Activated CD8-positive, alpha-beta T cell treated with anti-CD3 and anti-CD28 coated beads, Interleukin-2, amount 10 ng/mL, durations not matched to agents 7 days and 5 days (primary cell): ENCODE results near the gene COPG1. TPM values are rescaled to one million over a fixed set of nuclear protein-coding genes. Genes with fewer than 3 reads are reported as not detected.
A peak's percentile ranks its signal among the peaks of the same experiment; 100 is the strongest.

ENCODE experiments used
- ATAC-seq: fragments of 150-1000 bp; cut with Tn5 transposase; one replicate; pipeline ENCODE4 v1.10.0; 2021; ENCODE audit warnings: moderate library complexity
- CTCF ChIA-PET: fragments of 350-600 bp; sonication (Branson Sonifier 250); formaldehyde crosslinking; loops from one replicate; lab custom pipeline; 2021; ENCODE audit warnings: antibody characterized with exemption; lab: Charles Lee
- POLR2A ChIA-PET: fragments of 350-600 bp; sonication (Branson Sonifier 250); formaldehyde crosslinking; loops from one replicate; lab custom pipeline; 2021; ENCODE audit warnings: antibody characterized with exemption; lab: Charles Lee
- DNase-seq: peaks from one replicate; pipeline ENCODE4 v3.0.0-alpha.2; 2020
- H3K27ac Mint-ChIP-seq: one replicate; pipeline ENCODE4 v1.8.0; 2021; ENCODE audit warnings: mild to moderate bottlenecking, mixed read lengths
- H3K27me3 Mint-ChIP-seq: one replicate; pipeline ENCODE4 v1.8.0; 2021; ENCODE audit warnings: low read depth, mixed read lengths
- H3K36me3 Mint-ChIP-seq: one replicate; pipeline ENCODE4 v1.8.0; 2021; ENCODE audit warnings: low read depth, mixed read lengths
- H3K4me1 Mint-ChIP-seq: one replicate; pipeline ENCODE4 v1.8.0; 2021; ENCODE audit warnings: low read depth, mixed read lengths
- H3K4me3 Mint-ChIP-seq: one replicate; pipeline ENCODE4 v1.8.0; 2021; ENCODE audit warnings: mild to moderate bottlenecking, mixed read lengths
- H3K9me3 Mint-ChIP-seq: one replicate; pipeline ENCODE4 v1.8.0; 2022; ENCODE audit warnings: mixed read lengths; ENCODE audit not compliant: insufficient read depth
- total RNA-seq, 2 experiments: library from RNA; stranded (reverse); gene quantifications; one replicate each; pipeline ENCODE4 v1.2.3, GENCODE V29; 2021

COPG1 gene
- total RNA-seq, 2 experiments from 2014 or later: 135 to 140 TPM

DNA sequence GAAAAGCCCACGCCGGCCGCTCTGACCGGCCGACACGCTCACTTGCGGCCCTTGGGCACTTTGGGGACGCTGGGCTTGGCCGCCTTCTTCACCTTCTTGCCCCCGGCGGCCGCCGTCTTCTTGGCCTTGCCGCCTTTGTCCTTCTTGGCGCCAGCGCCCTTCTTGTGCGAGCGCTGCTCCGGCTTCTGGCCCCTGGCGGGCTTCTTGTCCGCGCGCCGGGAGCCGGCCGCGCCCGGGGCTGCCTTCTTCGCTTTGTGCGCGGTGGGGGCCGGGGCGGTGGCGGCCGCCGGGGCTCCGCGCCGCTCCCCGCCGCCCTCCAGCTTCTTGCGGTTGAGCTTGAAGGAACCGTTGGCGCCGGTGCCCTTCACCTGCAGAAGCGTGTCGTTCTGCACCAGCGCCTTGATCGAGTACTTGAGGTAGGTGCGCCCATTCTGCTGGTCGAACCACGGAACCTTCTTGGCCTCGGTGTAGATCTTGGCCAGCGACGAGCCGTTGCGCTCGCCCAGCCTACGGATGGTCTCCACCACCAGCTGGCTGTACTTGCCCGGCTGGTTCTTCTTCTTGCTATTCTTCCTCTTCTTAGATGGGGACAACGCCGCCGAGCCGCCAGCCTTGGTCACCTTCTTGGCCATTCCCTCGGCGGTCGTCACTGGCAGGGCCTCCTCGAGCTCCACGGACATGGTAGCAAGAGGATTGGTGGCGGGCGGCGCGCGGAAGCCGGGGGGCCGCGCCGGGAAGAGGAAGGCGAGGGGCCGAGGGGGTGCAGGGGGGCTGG lies 66.0 kb downstream of the COPG1 start:
- H3K9me3 Mint-ChIP-seq: no peaks in the 10 kb centered on the region
- peaks cover 8% of the 10 kb centered on the region for H3K36me3 Mint-ChIP-seq
- ATAC-seq: peak; percentile 5
- H3K4me3 Mint-ChIP-seq: peak overlapping the region; percentile 91
- H3K4me1 Mint-ChIP-seq: peaks cover 34% of the 10 kb centered on the region
- H3K27ac Mint-ChIP-seq: peak overlapping the region; percentile 92
- CTCF ChIA-PET: interaction anchor here (0.9 to 3.5 kb wide), 14 partner anchors 12 to 437 kb away, joined by 3 to 22 read pairs (median 6); partner anchors contain the start of gene HMCES
- POLR2A ChIA-PET: interaction anchor here (0.5 to 4.8 kb wide), 55 partner anchors 8 to 698 kb away, joined by 3 to 50 read pairs (median 6); partner anchors contain the start of genes ACAD9, CNBP, EFCAB12 and HMCES
- H3K27me3 Mint-ChIP-seq: no peaks in the 10 kb centered on the region
- peak; percentile 52 for DNase-seq

DNA sequence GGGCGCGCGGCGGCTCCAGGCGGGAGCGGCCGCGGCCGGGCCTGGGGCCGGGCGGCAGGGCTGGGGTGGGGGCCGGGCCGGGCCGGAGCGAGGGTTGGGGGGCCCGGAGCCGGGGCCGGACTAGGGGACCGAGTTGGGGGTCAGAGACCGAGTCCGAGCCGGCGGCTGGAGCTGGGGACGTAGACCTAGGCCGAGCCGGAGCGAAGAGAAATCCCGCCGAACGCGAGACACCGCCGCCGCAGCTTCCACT lies 66.5 kb downstream of the COPG1 start:
- Mint-ChIP-seq H3K4me3 (peak overlapping the region; percentile 91), H3K27ac (peak overlapping the region; percentile 66), H3K36me3 (peaks cover 8% of the 10 kb centered on the region), H3K4me1 (peaks cover 34% of the 10 kb centered on the region), H3K27me3 (no peaks in the 10 kb centered on the region), H3K9me3 (no peaks in the 10 kb centered on the region)
- ChIA-PET CTCF (interaction anchor here (0.9 to 3.5 kb wide), 16 partner anchors 12 to 438 kb away, joined by 3 to 22 read pairs (median 5); partner anchors contain the start of gene HMCES), POLR2A (interaction anchor here (0.6 to 4.8 kb wide), 64 partner anchors 9 to 698 kb away, joined by 3 to 50 read pairs (median 4); partner anchors contain the start of genes ACAD9, CNBP, EFCAB12 and HMCES)
- no peak for DNase-seq
- ATAC-seq: no peak

DNA sequence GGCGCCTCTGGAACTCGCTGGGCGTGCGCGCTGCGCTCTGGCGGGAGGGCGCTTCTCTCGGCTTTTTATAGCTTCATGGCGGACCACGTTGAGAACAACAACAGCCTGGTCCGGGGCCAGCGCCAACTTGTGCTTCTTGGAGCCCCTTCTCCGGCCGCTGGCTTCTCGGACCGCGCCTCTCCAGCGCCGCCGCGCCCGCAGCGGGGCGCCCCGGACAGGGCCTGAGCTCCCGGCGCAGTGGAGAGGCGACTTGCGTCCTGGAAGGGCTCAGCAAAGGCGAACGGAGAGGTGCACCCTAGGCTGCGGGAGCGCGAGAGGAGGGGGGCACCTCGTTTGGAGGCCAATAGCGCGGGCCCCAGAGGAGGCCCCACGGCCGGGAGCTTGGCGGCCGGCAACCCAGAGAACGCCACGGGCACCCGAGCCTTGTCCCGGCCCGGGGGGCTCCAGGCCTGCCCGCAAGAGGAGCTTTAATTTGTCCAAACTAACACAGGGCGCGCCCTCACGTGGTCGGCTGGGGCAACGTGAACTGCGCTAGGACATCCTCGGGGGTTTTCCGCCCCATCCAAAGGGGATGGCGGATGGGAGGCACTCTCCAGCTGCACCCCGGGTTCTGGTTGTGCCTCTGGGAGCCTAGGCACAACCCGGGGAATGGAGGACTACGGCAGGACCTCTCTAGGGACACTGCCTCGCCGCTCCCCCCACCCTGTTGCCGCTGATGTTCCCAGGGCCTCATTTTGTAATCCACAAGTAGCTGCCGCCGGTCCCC lies 67.0 kb downstream of the COPG1 start:
- Mint-ChIP-seq H3K27ac (peak overlapping the region; percentile 66), H3K4me3 (peak overlapping the region; percentile 91), H3K4me1 (peaks cover 34% of the 10 kb centered on the region), H3K9me3 (no peaks in the 10 kb centered on the region), H3K27me3 (no peaks in the 10 kb centered on the region), H3K36me3 (peaks cover 8% of the 10 kb centered on the region)
- DNase-seq (peak; percentile 92), ATAC-seq (peak; percentile 48)
- POLR2A ChIA-PET: interaction anchor here (0.6 to 4.8 kb wide), 67 partner anchors 9 to 699 kb away, joined by 3 to 50 read pairs (median 4); partner anchors contain the start of genes ACAD9, CNBP, EFCAB12 and HMCES
- CTCF ChIA-PET: interaction anchor here (0.8 to 3.5 kb wide), 19 partner anchors 8 to 438 kb away, joined by 3 to 22 read pairs (median 5); partner anchors contain the start of genes ACAD9 and HMCES

GRCh38 chr3:129317014-129317771 lies 67.8 kb downstream of the COPG1 start:
- Mint-ChIP-seq H3K4me3 (peak overlapping the region; percentile 29), H3K27me3 (no peaks in the 10 kb centered on the region), H3K27ac (no peak overlapping the region), H3K4me1 (peaks cover 28% of the 10 kb centered on the region), H3K9me3 (no peaks in the 10 kb centered on the region), H3K36me3 (peaks cover 8% of the 10 kb centered on the region)
- no peak for DNase-seq
- ATAC-seq: no peak
- CTCF ChIA-PET: interaction anchor here (0.5 to 3.5 kb wide), 11 partner anchors 9 to 438 kb away, joined by 3 to 22 read pairs (median 5); partner anchors contain the start of genes ACAD9 and HMCES
- POLR2A ChIA-PET: interaction anchor here (0.9 to 4.8 kb wide), 37 partner anchors 10 to 575 kb away, joined by 3 to 50 read pairs (median 6); partner anchors contain the start of genes ACAD9, CNBP, EFCAB12 and HMCES

DNA sequence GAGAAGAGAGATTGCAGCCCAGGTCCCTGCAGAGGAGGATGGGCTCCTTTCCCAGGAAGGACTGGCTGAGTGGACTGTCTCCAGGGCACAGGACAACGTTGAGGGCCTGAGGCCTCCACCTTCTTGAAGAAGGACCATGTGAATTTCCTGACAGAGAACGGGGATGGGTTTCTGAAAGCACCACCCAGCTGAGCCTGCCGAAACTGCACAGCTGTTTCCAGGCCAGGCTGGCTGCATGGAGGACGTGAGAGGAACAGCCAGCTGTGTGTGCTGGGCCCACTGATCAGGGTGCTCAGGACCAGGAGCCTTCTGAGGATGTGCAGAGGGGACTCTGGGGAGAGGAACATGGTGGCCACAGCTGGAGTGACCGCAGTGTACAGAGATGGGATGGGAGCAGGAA lies 68.4 kb downstream of the COPG1 start:
- peaks cover 21% of the 10 kb centered on the region for H3K4me1 Mint-ChIP-seq
- no peak overlapping the region for H3K27ac Mint-ChIP-seq
- no peaks in the 10 kb centered on the region for H3K27me3 Mint-ChIP-seq
- CTCF ChIA-PET: interaction anchor here (0.5 to 3.5 kb wide), 3 partner anchors 11 to 347 kb away, joined by 3 to 13 read pairs (median 3); no protein-coding TSS in a partner anchor
- no peak overlapping the region for H3K4me3 Mint-ChIP-seq
- POLR2A ChIA-PET: interaction anchor here (1.3 to 4.8 kb wide), 2 partner anchors 10 to 196 kb away, joined by 3 to 50 read pairs; partner anchors contain the start of gene RAB43
- DNase-seq (no peak), ATAC-seq (no peak)
- no peaks in the 10 kb centered on the region for H3K9me3 Mint-ChIP-seq
- peaks cover 8% of the 10 kb centered on the region for H3K36me3 Mint-ChIP-seq

- no peaks in the 10 kb centered on the region for H3K9me3 Mint-ChIP-seq
- POLR2A ChIA-PET: interaction anchor here (1.3 kb wide), 1 partner anchor 9 kb away, joined by 3 read pairs; no protein-coding TSS in a partner anchor
- CTCF ChIA-PET: interaction anchor here (1.1 to 3.5 kb wide), 2 partner anchors 10 to 348 kb away, joined by 3 to 13 read pairs; no protein-coding TSS in a partner anchor
- no peak for ATAC-seq
- no peaks in the 10 kb centered on the region for H3K27me3 Mint-ChIP-seq
- H3K4me1 Mint-ChIP-seq: peaks cover 11% of the 10 kb centered on the region
- peak overlapping the region; percentile 28 for H3K27ac Mint-ChIP-seq
- H3K4me3 Mint-ChIP-seq: no peak overlapping the region
- H3K36me3 Mint-ChIP-seq: peaks cover 5% of the 10 kb centered on the region
- no peak for DNase-seq
Measured at GRCh38 chr3:129318921-129319320, 69.5 kb downstream of the COPG1 start.

GRCh38 chr3:129320261-129320660 lies 70.9 kb downstream of the COPG1 start:
- ChIA-PET CTCF (no interaction called here), POLR2A (no interaction called here)
- ATAC-seq: no peak
- Mint-ChIP-seq H3K4me3 (no peak overlapping the region), H3K27me3 (no peaks in the 10 kb centered on the region), H3K36me3 (peaks cover 3% of the 10 kb centered on the region), H3K27ac (no peak overlapping the region), H3K4me1 (peaks cover 3% of the 10 kb centered on the region), H3K9me3 (no peaks in the 10 kb centered on the region)
- no peak for DNase-seq

GRCh38 chr3:129320825-129321487 lies 71.5 kb downstream of the COPG1 start:
- DNase-seq (no peak), ATAC-seq (no peak)
- H3K9me3 Mint-ChIP-seq: no peaks in the 10 kb centered on the region
- H3K4me1 Mint-ChIP-seq: peaks cover 3% of the 10 kb centered on the region
- ChIA-PET CTCF (interaction anchor here (0.6 kb wide), 1 partner anchor 23 kb away, joined by 3 read pairs; no protein-coding TSS in a partner anchor), POLR2A (no interaction called here)
- no peak overlapping the region for H3K27ac Mint-ChIP-seq
- no peak overlapping the region for H3K4me3 Mint-ChIP-seq
- no peaks in the 10 kb centered on the region for H3K36me3 Mint-ChIP-seq
- no peaks in the 10 kb centered on the region for H3K27me3 Mint-ChIP-seq

GRCh38 chr3:129321887-129322286 lies 72.5 kb downstream of the COPG1 start:
- H3K27ac Mint-ChIP-seq: no peak overlapping the region
- no peak for ATAC-seq
- POLR2A ChIA-PET: no interaction called here
- peaks cover 3% of the 10 kb centered on the region for H3K4me1 Mint-ChIP-seq
- no peaks in the 10 kb centered on the region for H3K9me3 Mint-ChIP-seq
- no peak for DNase-seq
- CTCF ChIA-PET: interaction anchor here (0.6 kb wide), 1 partner anchor 22 kb away, joined by 3 read pairs; no protein-coding TSS in a partner anchor
- H3K36me3 Mint-ChIP-seq: no peaks in the 10 kb centered on the region
- no peaks in the 10 kb centered on the region for H3K27me3 Mint-ChIP-seq
- no peak overlapping the region for H3K4me3 Mint-ChIP-seq

DNA sequence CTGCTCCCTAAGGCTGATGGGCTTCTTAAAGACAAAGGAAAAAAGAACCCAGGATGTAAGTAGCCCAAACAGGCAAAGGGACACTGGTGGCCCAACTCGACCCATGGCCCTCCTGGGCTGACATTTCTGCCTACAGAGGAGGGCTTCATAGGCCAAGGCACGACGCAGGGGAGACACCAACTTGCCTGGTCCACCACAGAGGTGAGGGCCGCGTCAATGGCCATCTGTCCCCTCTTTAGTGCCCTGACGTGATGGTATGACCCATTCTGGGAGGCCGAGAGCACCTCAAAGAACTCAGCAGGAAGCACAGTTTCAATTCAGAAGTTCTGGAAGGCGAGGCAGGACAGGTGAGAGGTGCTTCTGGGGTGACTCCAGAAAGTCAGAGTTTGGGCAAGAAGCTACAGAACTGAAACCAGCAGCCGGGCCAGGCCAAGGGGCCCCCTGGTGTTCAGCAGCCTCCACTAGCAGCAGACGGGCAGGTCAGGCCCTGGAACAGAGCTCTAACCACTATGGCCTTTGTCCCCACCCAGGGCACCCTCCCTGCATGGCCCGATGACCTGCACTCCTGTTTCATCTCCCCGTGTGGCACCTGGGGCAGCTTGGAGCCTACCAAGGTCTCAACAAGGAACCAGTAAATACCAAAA lies 74.4 kb downstream of the COPG1 start:
- DNase-seq (no peak), ATAC-seq (no peak)
- Mint-ChIP-seq H3K27ac (no peak overlapping the region), H3K4me1 (no peaks in the 10 kb centered on the region), H3K27me3 (no peaks in the 10 kb centered on the region), H3K4me3 (no peak overlapping the region), H3K36me3 (no peaks in the 10 kb centered on the region), H3K9me3 (no peaks in the 10 kb centered on the region)
- CTCF ChIA-PET: interaction anchor here (1.1 kb wide), 1 partner anchor 354 kb away, joined by 5 read pairs; no protein-coding TSS in a partner anchor
- POLR2A ChIA-PET: no interaction called here
